HG03039 (cell line): ENCODE data around the gene SRPK3.

Source experiments
- ATAC-seq: cut with Tn5 transposase; IDR thresholded peaks from one replicate; pipeline ENCODE4 v1.9.1; 2021; ENCODE audit warnings: mild to moderate bottlenecking, moderate library complexity; ENCODE audit not compliant: unreplicated experiment

The SRPK3 gene

GRCh38 chrX:153769865-153770600 lies 10.8 kb upstream of the SRPK3 start:
- ATAC-seq: no peak

GRCh38 chrX:153770601-153771414 lies 10.0 kb upstream of the SRPK3 start:
- ATAC-seq: no peak

DNA sequence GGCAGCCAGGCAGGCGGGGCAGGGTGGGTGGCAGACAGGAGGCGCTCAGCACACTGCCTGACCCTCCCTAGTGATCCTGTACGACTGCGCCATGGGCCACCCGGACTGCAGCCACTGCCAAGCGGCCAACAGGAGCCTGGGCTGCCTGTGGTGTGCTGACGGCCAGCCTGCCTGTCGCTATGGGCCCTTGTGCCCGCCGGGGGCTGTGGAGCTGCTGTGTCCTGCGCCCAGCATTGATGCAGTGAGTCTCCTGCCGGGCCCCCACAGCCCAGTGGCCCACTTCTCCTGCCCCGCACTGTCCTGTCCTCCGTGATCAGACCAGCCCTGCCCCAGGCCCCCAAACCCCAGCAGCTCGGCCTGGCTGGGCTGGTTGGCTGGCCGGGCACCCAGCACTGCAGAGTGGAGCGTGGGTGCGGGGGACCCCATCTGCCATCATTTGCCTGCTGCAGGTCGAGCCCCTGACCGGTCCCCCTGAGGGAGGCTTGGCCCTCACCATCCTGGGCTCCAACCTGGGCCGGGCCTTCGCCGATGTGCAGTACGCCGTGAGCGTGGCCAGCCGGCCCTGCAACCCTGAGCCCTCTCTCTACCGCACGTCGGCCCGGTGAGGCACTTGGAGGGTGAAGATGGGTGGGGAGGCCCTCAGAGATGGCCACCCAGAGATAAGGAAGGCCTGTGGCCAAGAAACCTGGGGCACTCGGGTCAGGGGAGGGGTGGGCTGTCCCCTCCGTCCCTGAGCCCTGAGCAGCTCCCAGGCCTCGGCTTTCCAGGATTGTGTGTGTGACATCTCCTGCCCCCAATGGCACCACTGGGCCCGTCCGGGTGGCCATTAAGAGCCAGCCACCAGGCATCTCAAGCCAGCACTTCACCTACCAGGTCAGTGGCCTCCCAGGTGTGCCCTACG lies 9.2 kb upstream of the SRPK3 start:
- no peak for ATAC-seq

GRCh38 chrX:153772316-153773217 lies 8.3 kb upstream of the SRPK3 start:
- no peak for ATAC-seq

DNA sequence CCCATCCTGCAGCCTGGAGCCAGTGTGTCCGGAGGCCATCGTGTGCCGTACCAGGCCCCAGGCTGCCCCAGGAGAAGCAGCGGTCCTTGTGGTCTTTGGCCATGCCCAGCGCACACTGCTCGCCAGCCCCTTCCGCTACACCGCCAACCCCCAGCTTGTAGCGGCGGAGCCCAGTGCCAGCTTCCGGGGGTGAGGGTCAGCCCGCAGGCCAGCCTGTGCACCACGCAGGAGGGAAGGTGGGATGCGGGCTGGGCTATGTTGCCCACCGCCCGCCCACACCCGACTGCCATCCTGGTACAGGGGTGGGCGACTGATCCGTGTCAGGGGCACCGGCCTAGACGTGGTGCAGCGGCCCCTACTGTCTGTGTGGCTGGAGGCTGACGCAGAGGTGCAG lies 7.6 kb upstream of the SRPK3 start:
- ATAC-seq: no peak

DNA sequence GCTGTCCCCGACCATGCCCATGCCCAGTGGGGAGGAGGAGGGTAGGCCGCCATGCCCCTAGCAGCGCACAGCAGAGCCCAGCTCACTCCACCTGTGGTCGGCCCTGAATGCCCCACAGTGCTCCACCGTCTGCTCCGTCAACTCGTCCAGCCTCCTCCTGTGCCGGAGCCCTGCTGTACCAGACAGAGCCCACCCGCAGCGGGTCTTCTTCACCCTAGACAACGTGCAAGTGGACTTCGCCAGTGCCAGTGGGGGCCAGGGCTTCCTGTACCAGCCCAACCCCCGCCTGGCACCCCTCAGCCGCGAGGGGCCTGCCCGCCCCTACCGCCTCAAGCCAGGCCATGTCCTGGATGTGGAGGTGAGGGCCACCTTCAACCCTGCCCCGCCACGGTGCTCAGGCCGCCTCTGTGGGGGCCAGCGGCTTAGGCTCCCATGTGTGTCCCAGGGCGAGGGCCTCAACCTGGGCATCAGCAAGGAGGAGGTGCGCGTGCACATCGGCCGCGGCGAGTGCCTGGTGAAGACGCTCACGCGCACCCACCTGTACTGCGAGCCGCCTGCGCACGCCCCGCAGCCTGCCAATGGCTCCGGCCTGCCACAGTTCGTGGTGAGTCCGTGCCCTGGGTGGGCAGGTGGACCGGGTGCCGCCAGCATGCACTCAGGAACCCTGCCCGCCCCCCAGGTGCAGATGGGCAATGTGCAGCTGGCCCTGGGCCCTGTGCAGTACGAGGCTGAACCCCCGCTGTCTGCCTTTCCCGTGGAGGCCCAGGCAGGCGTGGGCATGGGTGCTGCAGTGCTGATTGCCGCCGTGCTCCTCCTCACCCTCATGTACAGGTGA lies 6.9 kb upstream of the SRPK3 start:
- ATAC-seq: no peak

GRCh38 chrX:153774576-153775292 lies 6.1 kb upstream of the SRPK3 start:
- ATAC-seq: no peak

DNA sequence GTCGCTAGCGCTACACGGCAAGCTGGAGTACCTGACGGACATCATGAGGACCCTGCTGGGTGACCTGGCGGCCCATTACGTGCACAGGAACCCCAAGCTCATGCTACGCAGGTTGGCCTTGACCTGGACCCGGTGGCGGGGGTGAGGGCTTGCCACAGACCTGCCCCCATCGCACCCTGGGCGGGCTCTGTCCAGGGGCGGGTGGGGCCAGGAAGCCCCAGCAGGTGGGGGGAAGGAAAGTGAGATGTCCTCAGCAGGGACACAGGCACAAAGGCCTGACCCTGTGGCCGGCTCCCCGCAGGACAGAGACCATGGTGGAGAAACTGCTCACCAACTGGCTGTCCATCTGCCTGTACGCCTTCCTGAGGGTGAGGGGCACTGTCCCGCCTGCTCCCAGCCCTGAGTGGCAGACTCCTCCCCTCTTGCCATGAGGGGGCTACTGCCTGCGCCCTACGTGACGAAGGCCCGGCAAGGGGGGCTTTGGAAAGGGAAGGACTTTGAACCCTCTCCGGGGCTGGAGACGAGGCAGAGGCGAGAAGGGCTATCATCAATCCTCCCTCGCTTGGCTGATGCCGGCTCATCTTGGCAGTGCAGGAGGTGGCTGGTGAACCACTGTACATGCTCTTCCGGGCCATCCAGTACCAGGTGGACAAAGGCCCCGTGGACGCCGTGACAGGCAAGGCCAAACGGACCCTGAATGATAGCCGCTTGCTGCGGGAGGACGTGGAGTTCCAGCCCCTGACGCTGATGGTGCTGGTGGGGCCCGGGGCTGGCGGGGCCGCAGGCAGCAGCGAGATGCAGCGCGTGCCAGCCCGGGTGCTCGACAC lies 5.3 kb upstream of the SRPK3 start:
- ATAC-seq: no peak

- ATAC-seq: no peak
Measured at GRCh38 chrX:153776120-153776599, 4.7 kb upstream of the SRPK3 start.

GRCh38 chrX:153776611-153777045 lies 4.2 kb upstream of the SRPK3 start:
- ATAC-seq: no peak

DNA sequence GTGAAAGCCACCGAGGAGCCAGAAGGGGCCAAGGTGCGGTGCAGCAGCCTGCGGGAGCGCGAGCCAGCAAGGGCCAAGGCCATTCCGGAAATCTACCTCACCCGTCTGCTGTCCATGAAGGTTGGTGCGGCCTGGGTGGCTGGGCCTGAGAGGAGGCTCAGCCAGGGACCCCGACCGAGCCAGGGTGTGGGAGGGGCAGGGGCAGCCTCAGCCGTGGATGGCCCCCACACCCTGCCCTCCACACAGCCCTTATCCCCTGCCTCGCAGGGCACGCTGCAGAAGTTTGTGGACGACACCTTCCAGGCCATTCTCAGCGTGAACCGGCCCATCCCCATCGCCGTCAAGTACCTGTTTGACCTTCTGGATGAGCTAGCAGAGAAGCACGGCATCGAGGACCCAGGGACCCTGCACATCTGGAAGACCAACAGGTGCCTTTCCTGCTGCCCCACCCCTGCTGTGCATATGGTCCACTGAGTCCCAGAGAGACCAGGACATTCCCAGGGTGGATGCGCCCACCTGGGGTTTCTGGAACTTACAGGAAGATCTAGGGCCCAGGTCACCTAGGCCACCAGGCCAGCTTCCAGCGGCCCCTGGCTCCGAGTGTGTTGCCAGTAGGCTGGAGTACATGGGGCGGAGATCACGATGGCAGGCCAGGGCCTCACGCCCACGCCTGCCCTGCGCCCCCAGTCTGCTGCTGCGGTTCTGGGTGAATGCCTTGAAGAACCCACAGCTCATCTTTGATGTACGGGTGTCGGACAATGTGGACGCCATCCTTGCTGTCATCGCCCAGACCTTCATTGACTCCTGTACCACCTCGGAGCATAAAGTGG lies 3.4 kb upstream of the SRPK3 start:
- ATAC-seq: no peak

- no peak for ATAC-seq
Measured at GRCh38 chrX:153778181-153778580, 2.7 kb upstream of the SRPK3 start.

GRCh38 chrX:153778684-153779101 lies 2.1 kb upstream of the SRPK3 start:
- no peak for ATAC-seq

DNA sequence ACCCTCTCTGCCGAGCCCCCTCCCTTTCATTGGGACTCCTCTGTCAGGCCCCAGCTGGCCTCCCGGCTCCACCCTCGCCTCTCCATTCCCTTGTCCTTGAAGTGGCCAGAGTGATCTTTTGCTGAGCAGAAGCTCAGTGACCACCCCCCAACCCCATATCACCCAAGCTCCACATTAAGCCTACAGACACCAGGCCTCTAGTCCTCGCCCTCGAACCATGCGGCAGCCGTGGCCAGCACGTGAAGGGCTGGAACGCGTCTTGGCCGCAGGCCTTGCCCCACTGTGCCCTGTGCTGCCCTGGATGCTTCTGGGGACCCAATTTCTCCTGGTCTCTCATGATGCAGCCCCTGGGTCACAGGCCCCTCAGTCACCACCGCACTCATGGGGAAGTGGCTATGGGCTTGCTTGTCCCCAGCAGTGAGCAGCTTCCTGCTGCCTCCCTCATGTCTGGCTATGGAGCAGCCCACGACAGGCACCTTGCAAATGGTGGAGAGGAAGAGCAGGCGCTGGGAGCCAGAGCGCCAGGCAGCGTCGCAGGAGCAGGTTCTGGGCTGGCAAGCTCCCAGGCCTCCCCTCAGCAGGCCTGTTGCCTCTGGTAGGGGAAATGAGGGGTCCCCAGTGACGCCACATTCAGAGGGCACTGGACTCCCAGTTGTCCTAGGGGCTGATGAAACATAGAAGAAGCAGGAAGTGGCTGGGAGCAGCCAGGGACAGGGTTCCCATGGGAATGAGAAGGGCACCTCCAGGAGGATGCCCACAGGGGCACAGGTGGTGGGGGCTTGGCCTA lies 757 bp upstream of the SRPK3 start:
- no peak for ATAC-seq

DNA sequence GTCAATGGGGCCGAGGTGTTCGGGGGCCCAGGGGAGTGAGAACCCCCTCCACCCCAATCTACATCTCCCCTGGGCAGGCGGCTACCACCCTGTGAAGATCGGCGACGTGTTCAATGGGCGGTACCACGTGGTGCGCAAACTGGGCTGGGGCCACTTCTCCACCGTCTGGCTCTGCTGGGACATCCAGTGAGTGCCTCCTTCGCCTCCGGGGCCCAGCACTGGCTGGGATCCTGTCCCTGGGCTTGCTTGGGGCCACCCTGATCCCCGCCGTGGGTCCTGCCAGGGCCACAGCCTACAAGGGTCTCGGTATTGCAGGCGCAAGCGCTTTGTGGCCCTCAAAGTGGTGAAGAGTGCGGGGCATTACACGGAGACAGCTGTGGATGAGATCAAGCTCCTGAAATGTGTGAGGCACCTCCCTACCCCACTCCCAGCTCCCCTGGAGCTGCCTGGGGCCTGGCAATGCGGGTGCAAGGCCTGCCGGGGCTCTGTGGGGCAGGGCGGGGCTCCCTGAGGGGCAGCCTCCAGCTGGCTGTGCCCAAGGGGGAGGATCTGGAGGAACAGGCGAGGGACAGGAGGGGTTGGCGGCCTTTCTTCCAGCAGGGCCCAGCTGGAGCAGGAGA lies 697 bp downstream of the SRPK3 start:
- ATAC-seq: no peak

DNA sequence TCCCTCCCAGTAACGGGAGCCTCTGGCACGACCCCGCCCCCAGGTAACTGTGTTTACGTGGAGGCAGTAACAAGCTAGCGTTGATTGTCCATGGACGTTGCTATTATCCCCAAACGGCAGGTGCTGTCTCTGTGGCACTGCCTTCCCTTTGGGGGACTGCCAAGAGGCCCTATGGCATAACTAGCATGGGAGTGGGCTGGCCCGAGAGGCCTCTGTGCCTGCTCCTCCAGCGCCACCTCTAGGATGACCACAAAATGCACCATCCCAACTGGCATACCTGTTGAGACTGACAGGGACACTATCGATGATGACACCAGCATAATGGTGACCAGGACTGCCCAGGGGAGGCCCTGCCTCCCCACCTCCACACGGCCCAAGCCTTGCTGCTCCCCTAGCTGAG lies 1.5 kb downstream of the SRPK3 start:
- ATAC-seq: no peak
